ENCODE results near the gene ZMYND8. TPM values are rescaled to one million over a fixed set of nuclear protein-coding genes. Genes with fewer than 3 reads are reported as not detected.

The ZMYND8 gene
- total and polyA plus RNA-seq, 2 of the 4 experiments (the other 2 are of a cell fraction): 24.0 to 28.2 TPM

GRCh38 chr20:47396762-47397476 lies 40.4 kb upstream of the ZMYND8 start:
- Histone ChIP-seq H2AK9ac (replicated peaks; ENCODE audit: low read depth, low read length, poor library complexity) (no peak overlapping the region), H3K4me1 (ENCODE audit: control insufficient read depth, insufficient read depth, low read length) (peaks cover 5% of the 10 kb centered on the region), H2BK15ac (ENCODE audit: low read depth, low read length) (no peak overlapping the region), H4K5ac (ENCODE audit: low read depth, low read length) (no peak overlapping the region), H3K79me1 (ENCODE audit: low read depth in 1 of 2, low read length in 2 of 2) (no peaks in the 10 kb centered on the region), H2BK5ac (ENCODE audit: low read depth, low read length, poor library complexity, severe bottlenecking) (no peak overlapping the region), H3K27ac (ENCODE audit: insufficient read depth, low read length) (no peak overlapping the region), H3K9me1 (ENCODE audit: insufficient read depth, low read length) (peaks cover 6% of the 10 kb centered on the region), H3K14ac (replicated peaks; ENCODE audit: low read depth, low read length) (no peak overlapping the region), H3K9me3 (ENCODE audit: control insufficient read depth, insufficient read depth, low read length) (peaks cover 3% of the 10 kb centered on the region; the same call in 1 of the 2 replicates), H2BK20ac (ENCODE audit: low read depth, low read length) (no peak overlapping the region), H3K9ac (ENCODE audit: low read depth, low read length) (no peak overlapping the region), H3K27me3 (ENCODE audit: control insufficient read depth, insufficient read depth, low read length) (no peaks in the 10 kb centered on the region), H3K4me2 (ENCODE audit: low read depth, low read length) (no peak overlapping the region), H3K36me3 (ENCODE audit: control insufficient read depth, insufficient read depth, low read length) (no peaks in the 10 kb centered on the region), H3K23ac (ENCODE audit: low read depth, low read length) (no peak overlapping the region), H4K8ac (ENCODE audit: low read depth in 2 of 2, low read length in 2 of 2) (no peak overlapping the region), H2AK5ac (ENCODE audit: low read depth, low read length) (no peak overlapping the region), H3K4ac (ENCODE audit: low read depth, low read length) (no peak overlapping the region), H4K20me1 (ENCODE audit: insufficient read depth, low read length) (no peaks in the 10 kb centered on the region), H4K91ac (ENCODE audit: insufficient read depth, low read depth, low read length) (no peak overlapping the region), H2AFZ (replicated peaks; ENCODE audit: low read length, poor library complexity) (no peak overlapping the region), H3K56ac (ENCODE audit: extremely low read depth, insufficient read depth, low read length) (no peak overlapping the region), H3K18ac (ENCODE audit: low read depth, low read length) (no peak overlapping the region), H2BK120ac (ENCODE audit: low read depth, low read length) (no peak overlapping the region), H3K4me3 (ENCODE audit: insufficient read depth, low read depth, low read length) (no peak overlapping the region)
- DNase-seq (no peak), ATAC-seq (ENCODE audit: low read depth) (no peak)
- intact Hi-C loops (cut with micrococcal nuclease) (no loop called here), dilution Hi-C loops (cut with HindIII; ENCODE audit: low sequenced_read_pairs, unreplicated experiment) (loop anchor here (25.0 kb wide), 1 partner anchor 135 kb away; no protein-coding TSS in a partner anchor), in situ Hi-C loops (cut with MboI; ENCODE audit: low sequenced_read_pairs) (no loop called here)
- POLR2A ChIA-PET (ENCODE audit: unreplicated experiment): no interaction called here
- CTCF ChIA-PET: no interaction called here
- no CpG with 5 or more reads among the region's 5 CpGs for WGBS, 2 experiments (ENCODE audit: extremely low coverage in 2 of 2, insufficient read length in 1 of 2)
- no TSS peak for BruUV-seq (replicated peaks)
- TF ChIP-seq MAFK (IDR thresholded peaks at IDR 0.05; ENCODE audit: low read depth, low read length) (no peak), CEBPB (IDR thresholded peaks at IDR 0.05; ENCODE audit: low read depth, low read length) (no peak), RCOR1 (IDR thresholded peaks at IDR 0.05; ENCODE audit: insufficient replicate concordance, low read length) (no peak), USF2 (IDR thresholded peaks at IDR 0.05; ENCODE audit: low read depth, low read length) (no peak), RFX5 (IDR thresholded peaks at IDR 0.05; ENCODE audit: low read depth, low read length) (no peak), POLR2A (IDR thresholded peaks at IDR 0.05; ENCODE audit: low read depth, low read length) (no peak), BHLHE40 (IDR thresholded peaks at IDR 0.05; ENCODE audit: low read depth, low read length) (no peak), FOS (IDR thresholded peaks at IDR 0.05; ENCODE audit: low read depth, low read length) (no peak), NFE2L2 (IDR thresholded peaks at IDR 0.05; ENCODE audit: low read depth, low read length) (no peak), ELK1 (IDR thresholded peaks at IDR 0.05; ENCODE audit: borderline replicate concordance, low read depth, low read length) (no peak), SMC3 (IDR thresholded peaks at IDR 0.05; ENCODE audit: low read depth, low read length) (no peak), CTCF (conservative IDR thresholded peaks at IDR 0.05; ENCODE audit: low read depth, low read length) (no peak), RAD21 (IDR thresholded peaks at IDR 0.05; ENCODE audit: low read length) (no peak), MAZ (IDR thresholded peaks at IDR 0.05; ENCODE audit: borderline replicate concordance, low read depth, low read length) (no peak), MXI1 (IDR thresholded peaks at IDR 0.05; ENCODE audit: borderline replicate concordance, low read depth, low read length) (no peak), CHD1 (IDR thresholded peaks at IDR 0.05; ENCODE audit: low read depth, low read length) (no peak)

Measured in IMR-90 (cell line).